Measurements from ENCODE around the gene SLC30A7.

Gene SLC30A7

GRCh38 chr1:101025657-101026429 lies 130.0 kb downstream of the SLC30A7 start, which contains the start of gene DPH5:
Gene DPH5, minus strand, starts transcription at chr1:101025784. Its CDS starts 341 bp downstream, at chr1:101025443.
- DNase-seq (ENCODE audit: low spot score) = peak; percentile 89

- DNase-seq (ENCODE audit: low spot score) = no peak
Measured at GRCh38 chr1:101026430-101026788, 130.5 kb downstream of the SLC30A7 start.

- no peak for DNase-seq (ENCODE audit: low spot score)
Measured at GRCh38 chr1:101027194-101027772, 131.4 kb downstream of the SLC30A7 start.

- DNase-seq (ENCODE audit: low spot score) = no peak
Measured at GRCh38 chr1:101028466-101028865, 132.6 kb downstream of the SLC30A7 start.

GRCh38 chr1:101029184-101029583 lies 133.3 kb downstream of the SLC30A7 start:
- no peak for DNase-seq (ENCODE audit: low spot score)

- DNase-seq (ENCODE audit: low spot score) = no peak
Measured at GRCh38 chr1:101030881-101031280, 135.0 kb downstream of the SLC30A7 start.
